Natural killer cell (primary cell): ENCODE measurements around the gene DEFB119. TPM values are rescaled to one million over a fixed set of nuclear protein-coding genes. Genes with fewer than 3 reads are reported as not detected.

Experiments
- ATAC-seq, 3 donors: fragments of 150-1000 bp in 2 of 3; fragments of 200-7000 bp in 1 of 3; cut with Tn5 transposase; 1 replicate in 1 of 3; 2 replicates in 2 of 3; pipeline ENCODE4 v1.10.0; 2021; ENCODE audit warnings: mild to moderate bottlenecking in 2 of 3, moderate library complexity in 2 of 3
- DNase-seq, 2 donors: peaks; one replicate each; pipeline versions ENCODE4 v3.0.0 to v3.0.0-alpha.2; 2013 to 2021; ENCODE audit warnings: mixed read lengths in 1 of 2
- H3K27ac ChIP-seq: one replicate; pipeline ENCODE4 v1.5.1; 2013; ENCODE audit warnings: mild to moderate bottlenecking, low read length
- H3K27me3 ChIP-seq: one replicate; pipeline ENCODE4 v1.6.1; 2013; ENCODE audit warnings: low read length; ENCODE audit not compliant: control insufficient read depth, insufficient read depth
- H3K36me3 ChIP-seq: one replicate; pipeline ENCODE4 v1.6.1; 2013; ENCODE audit warnings: low read length; ENCODE audit not compliant: control insufficient read depth, insufficient read depth
- H3K4me1 ChIP-seq: one replicate; pipeline ENCODE4 v1.6.1; 2013; ENCODE audit warnings: low read length; ENCODE audit not compliant: control insufficient read depth, insufficient read depth
- H3K4me3 ChIP-seq: one replicate; pipeline ENCODE4 v1.5.1; 2013; ENCODE audit warnings: low read length
- H3K9me3 ChIP-seq: one replicate; pipeline ENCODE4 v1.6.1; 2013; ENCODE audit warnings: low read length; ENCODE audit not compliant: control insufficient read depth, insufficient read depth
- H3K27ac Mint-ChIP-seq, 2 donors: one replicate each; pipeline ENCODE4 v1.8.0; 2022; ENCODE audit warnings: mild to moderate bottlenecking in 2 of 2, mixed read lengths in 2 of 2, moderate library complexity in 1 of 2
- H3K27me3 Mint-ChIP-seq, 2 donors: one replicate each; pipeline ENCODE4 v1.8.0; 2022; ENCODE audit warnings: low read depth in 2 of 2, mixed read lengths in 2 of 2
- H3K36me3 Mint-ChIP-seq: one replicate; pipeline ENCODE4 v1.8.0; 2022; ENCODE audit warnings: mixed read lengths
- H3K4me1 Mint-ChIP-seq, 2 donors: one replicate each; pipeline ENCODE4 v1.8.0; 2022; ENCODE audit warnings: mixed read lengths in 2 of 2
- H3K4me3 Mint-ChIP-seq: one replicate; pipeline ENCODE4 v1.8.0; 2022; ENCODE audit warnings: mild to moderate bottlenecking, moderate library complexity, mixed read lengths
- H3K9me3 Mint-ChIP-seq, 2 donors: one replicate each; pipeline ENCODE4 v1.8.0; 2022; ENCODE audit warnings: mixed read lengths in 2 of 2
- CTCF ChIP-seq: fragments of 200-600 bp; IDR thresholded peaks from one replicate; pipeline ENCODE4 v1.8.0; 2022; ENCODE audit warnings: antibody characterized with exemption
- whole genome bisulfite sequencing: methylation state at CpG from one replicate; pipeline ENCODE4 v1.1.7; 2013; ENCODE audit warnings: missing lambda C conversion rate; ENCODE audit not compliant: insufficient coverage; 5-methylcytosine and 5-hydroxymethylcytosine counted together
- intact Hi-C: fragments of 100-400 bp; cut with micrococcal nuclease; formaldehyde crosslinking; loops from one replicate; pipeline ENCODE4 v1.14.2; 2022
- total RNA-seq, 4 donors: library from RNA; stranded (reverse); fragments of 120-200 nt in 1 of 4; gene quantifications; one replicate each; pipeline versions ENCODE4 v1.2.3 to v1.2.4, GENCODE V29; 2013 to 2022

Gene DEFB119
- total RNA-seq, 3 donors from 2014 or later (not counting 1 experiment from before 2014, with no cell fraction given) = not detected

DNA sequence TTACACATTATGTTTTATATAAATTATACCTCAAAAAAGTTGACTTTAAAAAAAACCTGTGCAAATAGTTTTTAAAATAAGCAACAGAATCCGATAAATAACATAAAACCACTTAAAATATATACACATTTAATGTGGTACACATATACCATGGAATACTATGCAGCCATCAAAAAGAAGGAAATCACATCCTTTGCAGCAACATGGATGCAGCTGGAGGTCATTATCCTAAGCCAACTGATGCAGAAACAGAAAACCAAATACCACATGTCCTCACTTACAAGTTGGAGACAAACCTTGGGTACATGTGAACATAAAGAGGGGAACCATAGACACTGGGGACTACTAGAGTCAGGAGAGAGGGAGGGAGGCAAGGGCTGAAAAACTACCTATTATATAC lies 19.6 kb upstream of the DEFB119 start:
- H3K27me3 Mint-ChIP-seq = peaks cover 0 to 5% of the 10 kb centered on the region in 2 donors
- H3K4me1 Mint-ChIP-seq = no peaks in the 10 kb centered on the region
- no peaks in the 10 kb centered on the region for H3K9me3 Mint-ChIP-seq
- Histone ChIP-seq H3K9me3 (no peaks in the 10 kb centered on the region), H3K4me1 (no peaks in the 10 kb centered on the region), H3K27me3 (peaks cover 2% of the 10 kb centered on the region), H3K36me3 (no peaks in the 10 kb centered on the region), H3K27ac (no peak overlapping the region), H3K4me3 (no peak overlapping the region)
- no peak overlapping the region for H3K27ac Mint-ChIP-seq
- TF ChIP-seq CTCF = no peak
- intact Hi-C loops = no loop called here
- no peak for ATAC-seq
- no peaks in the 10 kb centered on the region for H3K36me3 Mint-ChIP-seq
- H3K4me3 Mint-ChIP-seq = no peak overlapping the region
- no peak for DNase-seq
- WGBS = no CpG with 5 or more reads among the region's 1 CpG

GRCh38 chr20:31406115-31406514 lies 15.7 kb upstream of the DEFB119 start, which contains the start of gene DEFB121:
Gene DEFB121 (minus strand): TSS chr20:31406215. CDS start chr20:31406152, 63 bp downstream.
- no peak within 1 kb of the TSS for H3K4me3 ChIP-seq
- intact Hi-C loops = no loop called here
- Mint-ChIP-seq H3K4me3 (no peak within 1 kb of the TSS), H3K27ac (no peak within 1 kb of the TSS), H3K27me3 (peaks cover 0 to 3% of the 10 kb centered on the region in 2 donors), H3K9me3 (no peaks in the 10 kb centered on the region), H3K36me3 (no peaks in the 10 kb centered on the region), H3K4me1 (no peaks in the 10 kb centered on the region)
- no peak for TF ChIP-seq CTCF
- H3K27ac ChIP-seq = no peak within 1 kb of the TSS
- no peaks in the 10 kb centered on the region for H3K4me1 ChIP-seq
- H3K9me3 ChIP-seq = no peaks in the 10 kb centered on the region
- WGBS = 61% methylated on average over 3 of the region's 3 CpGs
- peaks cover 2% of the 10 kb centered on the region for H3K27me3 ChIP-seq
- no peaks in the 10 kb centered on the region for H3K36me3 ChIP-seq
- DNase-seq (no peak), ATAC-seq (no peak)

- TF ChIP-seq CTCF = no peak
- H3K4me3 Mint-ChIP-seq = no peak overlapping the region
- Histone ChIP-seq H3K27me3 (no peaks in the 10 kb centered on the region), H3K36me3 (no peaks in the 10 kb centered on the region), H3K4me1 (no peaks in the 10 kb centered on the region), H3K27ac (no peak overlapping the region), H3K4me3 (no peak overlapping the region), H3K9me3 (no peaks in the 10 kb centered on the region)
- no peak for ATAC-seq
- H3K27me3 Mint-ChIP-seq = peaks cover 0 to 3% of the 10 kb centered on the region in 2 donors
- H3K36me3 Mint-ChIP-seq = no peaks in the 10 kb centered on the region
- no peak for DNase-seq
- intact Hi-C loops = no loop called here
- H3K9me3 Mint-ChIP-seq = no peaks in the 10 kb centered on the region
- 52% methylated on average over 1 of the region's 1 CpG for WGBS
- no peaks in the 10 kb centered on the region for H3K4me1 Mint-ChIP-seq
- no peak overlapping the region for H3K27ac Mint-ChIP-seq
Observed at GRCh38 chr20:31403886-31404285, 13.5 kb upstream of the DEFB119 start.

GRCh38 chr20:31394900-31395299 lies 4.5 kb upstream of the DEFB119 start:
- no peak overlapping the region for H3K27ac Mint-ChIP-seq
- 63% methylated on average over 3 of the region's 3 CpGs for WGBS
- Histone ChIP-seq H3K9me3 (no peaks in the 10 kb centered on the region), H3K27me3 (no peaks in the 10 kb centered on the region), H3K36me3 (no peaks in the 10 kb centered on the region), H3K4me1 (no peaks in the 10 kb centered on the region), H3K4me3 (no peak overlapping the region), H3K27ac (no peak overlapping the region)
- no peak overlapping the region for H3K4me3 Mint-ChIP-seq
- peaks cover 0 to 3% of the 10 kb centered on the region in 2 donors for H3K27me3 Mint-ChIP-seq
- no peak for TF ChIP-seq CTCF
- DNase-seq = no peak
- intact Hi-C loops = no loop called here
- H3K4me1 Mint-ChIP-seq = no peaks in the 10 kb centered on the region
- ATAC-seq = no peak
- H3K36me3 Mint-ChIP-seq = no peaks in the 10 kb centered on the region
- H3K9me3 Mint-ChIP-seq = no peaks in the 10 kb centered on the region
